ENCODE measurements around the gene SPOP.

SPOP gene

DNA sequence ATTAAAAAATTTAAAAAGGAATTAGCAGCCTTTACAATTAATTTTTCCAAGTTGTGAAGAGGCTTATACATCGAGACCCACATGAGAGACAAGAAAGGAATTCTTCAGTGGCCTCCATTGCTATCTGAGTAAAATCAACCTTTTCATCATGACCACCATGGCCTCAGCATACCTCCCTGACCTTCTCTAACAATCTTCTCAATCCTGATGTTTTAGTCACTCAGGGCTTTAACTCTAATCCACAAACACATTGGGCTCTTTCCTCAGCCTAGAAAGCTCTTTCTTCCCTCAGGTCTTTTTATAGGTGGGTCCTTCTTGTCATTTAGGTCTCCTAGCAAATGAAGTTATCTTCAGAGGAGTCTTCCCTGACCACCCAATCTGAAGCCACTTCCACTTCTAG lies 46.4 kb downstream of the SPOP start:
- no peak for DNase-seq (ENCODE audit: low read depth)
- no peak overlapping the region for H3K4me3 ChIP-seq (ENCODE audit: low read depth, low read length)
- TF ChIP-seq, protein P1, sequence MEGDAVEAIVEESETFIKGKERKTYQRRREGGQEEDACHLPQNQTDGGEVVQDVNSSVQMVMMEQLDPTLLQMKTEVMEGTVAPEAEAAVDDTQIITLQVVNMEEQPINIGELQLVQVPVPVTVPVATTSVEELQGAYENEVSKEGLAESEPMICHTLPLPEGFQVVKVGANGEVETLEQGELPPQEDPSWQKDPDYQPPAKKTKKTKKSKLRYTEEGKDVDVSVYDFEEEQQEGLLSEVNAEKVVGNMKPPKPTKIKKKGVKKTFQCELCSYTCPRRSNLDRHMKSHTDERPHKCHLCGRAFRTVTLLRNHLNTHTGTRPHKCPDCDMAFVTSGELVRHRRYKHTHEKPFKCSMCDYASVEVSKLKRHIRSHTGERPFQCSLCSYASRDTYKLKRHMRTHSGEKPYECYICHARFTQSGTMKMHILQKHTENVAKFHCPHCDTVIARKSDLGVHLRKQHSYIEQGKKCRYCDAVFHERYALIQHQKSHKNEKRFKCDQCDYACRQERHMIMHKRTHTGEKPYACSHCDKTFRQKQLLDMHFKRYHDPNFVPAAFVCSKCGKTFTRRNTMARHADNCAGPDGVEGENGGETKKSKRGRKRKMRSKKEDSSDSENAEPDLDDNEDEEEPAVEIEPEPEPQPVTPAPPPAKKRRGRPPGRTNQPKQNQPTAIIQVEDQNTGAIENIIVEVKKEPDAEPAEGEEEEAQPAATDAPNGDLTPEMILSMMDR (IDR thresholded peaks at IDR 0.05; ENCODE audit: insufficient read depth, low read depth, low read length, missing control alignments), result no peak

DNA sequence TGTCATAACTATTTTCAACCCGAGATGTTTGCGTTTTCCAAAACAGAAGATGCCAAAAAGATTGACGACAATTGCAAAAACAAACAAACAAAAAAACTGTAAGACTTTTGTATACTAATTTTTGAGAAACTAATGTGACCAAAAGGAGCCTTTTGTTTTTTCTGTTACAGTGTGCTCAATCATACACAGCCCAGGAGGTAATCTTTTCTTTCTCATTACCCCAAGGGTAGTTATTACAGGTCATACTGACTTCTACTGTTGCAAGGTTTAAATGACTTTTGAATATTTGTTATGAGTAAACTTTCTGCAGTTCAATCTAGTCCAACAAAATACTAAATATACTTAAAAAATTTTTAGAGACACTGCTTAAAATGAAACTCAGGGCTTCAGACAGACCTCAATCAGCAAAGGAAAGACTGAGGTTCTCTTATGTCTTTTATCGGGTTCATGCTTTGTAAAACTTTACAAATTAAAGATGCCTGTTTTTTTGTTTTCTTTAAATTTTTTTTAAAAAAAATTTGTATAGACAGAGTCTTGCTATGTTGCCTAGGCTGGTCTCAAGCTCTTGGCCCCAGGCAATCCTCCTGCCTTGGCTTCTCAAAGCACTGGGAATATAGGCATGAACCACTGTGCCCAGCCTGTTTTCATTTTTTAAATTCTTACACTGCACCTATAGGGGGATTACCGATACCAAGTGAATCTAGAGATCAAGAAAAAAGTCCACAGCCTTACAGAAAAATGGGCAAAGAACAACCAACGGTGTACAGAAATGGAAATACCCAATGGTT lies 47.6 kb downstream of the SPOP start:
- no peak for DNase-seq (ENCODE audit: low read depth)
- H3K4me3 ChIP-seq (ENCODE audit: low read depth, low read length), result no peak overlapping the region
- TF ChIP-seq, protein P1 (IDR thresholded peaks at IDR 0.05; ENCODE audit: insufficient read depth, low read depth, low read length, missing control alignments), result no peak

DNA sequence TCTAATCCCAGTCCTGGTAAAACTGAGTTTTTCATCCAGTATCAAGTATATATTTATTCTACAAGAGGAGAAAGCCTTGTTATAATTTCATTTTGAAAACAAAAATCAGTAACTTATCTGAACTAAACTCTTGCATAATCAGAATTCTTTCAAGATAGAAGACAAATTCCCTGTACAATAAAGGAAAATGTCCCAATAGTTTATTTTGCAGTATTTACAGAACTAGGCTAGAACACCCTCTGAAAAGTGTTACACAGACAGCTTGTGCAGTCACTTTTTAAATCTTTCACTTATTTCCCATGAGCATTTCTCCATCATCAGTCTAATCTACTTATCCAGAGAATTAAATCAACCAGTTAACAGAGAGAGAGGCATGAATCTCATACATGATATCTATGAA lies 48.5 kb downstream of the SPOP start:
- TF ChIP-seq, protein P1 (IDR thresholded peaks at IDR 0.05; ENCODE audit: insufficient read depth, low read depth, low read length, missing control alignments), result no peak
- no peak overlapping the region for H3K4me3 ChIP-seq (ENCODE audit: low read depth, low read length)
- DNase-seq (ENCODE audit: low read depth), result no peak

GRCh38 chr17:49624896-49625295 lies 53.0 kb downstream of the SPOP start:
- no peak overlapping the region for H3K4me3 ChIP-seq (ENCODE audit: low read depth, low read length)
- DNase-seq (ENCODE audit: low read depth), result no peak
- TF ChIP-seq, protein P1 (IDR thresholded peaks at IDR 0.05; ENCODE audit: insufficient read depth, low read depth, low read length, missing control alignments), result no peak

- TF ChIP-seq, protein P1 (IDR thresholded peaks at IDR 0.05; ENCODE audit: insufficient read depth, low read depth, low read length, missing control alignments), result no peak
- DNase-seq (ENCODE audit: low read depth), result no peak
- no peak overlapping the region for H3K4me3 ChIP-seq (ENCODE audit: low read depth, low read length)
Observed at GRCh38 chr17:49621946-49622529, 55.9 kb downstream of the SPOP start.

DNA sequence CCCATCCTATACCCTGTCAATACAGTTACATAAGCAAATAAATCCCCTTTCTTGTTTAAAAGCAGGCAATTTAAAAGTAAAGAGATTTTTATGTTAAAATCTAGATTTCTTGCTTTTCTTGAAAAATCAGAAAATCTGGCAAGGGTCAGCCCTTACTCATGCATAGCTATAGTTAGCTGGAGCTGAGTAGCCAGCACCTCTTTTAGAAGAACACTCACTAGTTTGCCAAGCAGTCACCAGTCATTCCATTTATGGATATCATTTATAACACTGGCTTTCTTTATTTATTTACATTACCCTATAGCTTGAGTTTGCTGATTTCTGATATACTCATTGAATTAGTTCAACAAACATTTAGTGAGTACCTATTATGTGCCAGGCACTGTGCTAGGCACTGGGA lies 56.5 kb downstream of the SPOP start:
- no peak for DNase-seq (ENCODE audit: low read depth)
- no peak overlapping the region for H3K4me3 ChIP-seq (ENCODE audit: low read depth, low read length)
- TF ChIP-seq, protein P1 (IDR thresholded peaks at IDR 0.05; ENCODE audit: insufficient read depth, low read depth, low read length, missing control alignments), result no peak
